Measurements from ENCODE around the gene RSRC1.
"Not testable (repeated sequence)": the region's sequence is repeated elsewhere in the genome, so short reads cannot be mapped to it uniquely, and the experiment has no call there.

The RSRC1 gene

DNA sequence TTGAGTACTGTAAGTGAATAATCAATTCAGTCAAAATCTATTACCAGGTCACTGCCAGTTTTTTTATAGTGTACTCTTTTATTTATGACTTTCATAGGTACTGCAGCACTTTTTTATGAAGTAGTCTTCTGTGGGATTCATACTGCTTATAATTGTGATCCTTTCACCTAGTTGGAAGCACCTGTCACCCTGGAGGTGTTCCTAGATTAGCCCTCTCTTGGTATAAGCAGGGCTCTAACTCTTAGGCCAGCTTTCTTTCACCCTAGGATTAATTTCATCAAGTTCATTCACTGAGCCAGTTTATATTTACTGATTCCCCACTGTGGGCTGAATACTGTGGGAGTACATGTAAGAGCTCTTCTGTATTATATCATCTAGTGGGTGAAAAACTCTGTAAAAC, 395.2 kb downstream of the RSRC1 start:
- DNase-seq: no peak
- TF ChIP-seq, protein P1, sequence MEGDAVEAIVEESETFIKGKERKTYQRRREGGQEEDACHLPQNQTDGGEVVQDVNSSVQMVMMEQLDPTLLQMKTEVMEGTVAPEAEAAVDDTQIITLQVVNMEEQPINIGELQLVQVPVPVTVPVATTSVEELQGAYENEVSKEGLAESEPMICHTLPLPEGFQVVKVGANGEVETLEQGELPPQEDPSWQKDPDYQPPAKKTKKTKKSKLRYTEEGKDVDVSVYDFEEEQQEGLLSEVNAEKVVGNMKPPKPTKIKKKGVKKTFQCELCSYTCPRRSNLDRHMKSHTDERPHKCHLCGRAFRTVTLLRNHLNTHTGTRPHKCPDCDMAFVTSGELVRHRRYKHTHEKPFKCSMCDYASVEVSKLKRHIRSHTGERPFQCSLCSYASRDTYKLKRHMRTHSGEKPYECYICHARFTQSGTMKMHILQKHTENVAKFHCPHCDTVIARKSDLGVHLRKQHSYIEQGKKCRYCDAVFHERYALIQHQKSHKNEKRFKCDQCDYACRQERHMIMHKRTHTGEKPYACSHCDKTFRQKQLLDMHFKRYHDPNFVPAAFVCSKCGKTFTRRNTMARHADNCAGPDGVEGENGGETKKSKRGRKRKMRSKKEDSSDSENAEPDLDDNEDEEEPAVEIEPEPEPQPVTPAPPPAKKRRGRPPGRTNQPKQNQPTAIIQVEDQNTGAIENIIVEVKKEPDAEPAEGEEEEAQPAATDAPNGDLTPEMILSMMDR (IDR thresholded peaks at IDR 0.05; ENCODE audit: low read depth, low read length): no peak
- no peaks in the 10 kb centered on the region for H3K9me3 ChIP-seq
- H3K27me3 ChIP-seq: no peaks in the 10 kb centered on the region
- H3K4me1 ChIP-seq: no peaks in the 10 kb centered on the region
- no peak overlapping the region for H3K4me3 ChIP-seq (ENCODE audit: low read depth, low read length)
- 0 out of 2 replicates have a peak, but pooled peaks cover 3% of the 10 kb centered on the region for H3K36me3 ChIP-seq

DNA sequence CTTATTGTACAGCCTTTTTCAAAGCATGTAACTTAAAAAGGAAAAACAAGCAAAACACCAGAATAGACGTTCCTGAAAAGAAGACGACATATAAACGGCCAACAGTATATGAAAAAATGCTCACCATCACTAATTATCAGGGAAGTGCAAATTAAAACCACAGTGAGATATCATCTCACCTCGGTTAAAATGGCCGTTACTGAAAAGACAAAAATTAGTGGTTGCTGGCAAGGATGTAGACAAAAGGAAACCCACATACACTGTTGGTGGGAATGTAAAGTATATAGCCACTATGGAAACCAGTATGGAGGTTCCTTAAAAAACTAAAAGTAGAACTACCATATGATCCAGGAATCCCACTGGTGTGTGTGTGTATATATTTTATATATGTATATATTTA, 396.6 kb downstream of the RSRC1 start:
- Histone ChIP-seq H3K9me3 (peaks cover 2% of the 10 kb centered on the region; the same call in 1 of the 2 replicates), H3K4me3 (ENCODE audit: low read depth, low read length) (no peak overlapping the region), H3K36me3 (0 out of 2 replicates have a peak, but pooled peaks cover 3% of the 10 kb centered on the region), H3K4me1 (no peaks in the 10 kb centered on the region), H3K27me3 (no peaks in the 10 kb centered on the region)
- TF ChIP-seq, protein P1 (IDR thresholded peaks at IDR 0.05; ENCODE audit: low read depth, low read length): no peak
- DNase-seq: no peak

DNA sequence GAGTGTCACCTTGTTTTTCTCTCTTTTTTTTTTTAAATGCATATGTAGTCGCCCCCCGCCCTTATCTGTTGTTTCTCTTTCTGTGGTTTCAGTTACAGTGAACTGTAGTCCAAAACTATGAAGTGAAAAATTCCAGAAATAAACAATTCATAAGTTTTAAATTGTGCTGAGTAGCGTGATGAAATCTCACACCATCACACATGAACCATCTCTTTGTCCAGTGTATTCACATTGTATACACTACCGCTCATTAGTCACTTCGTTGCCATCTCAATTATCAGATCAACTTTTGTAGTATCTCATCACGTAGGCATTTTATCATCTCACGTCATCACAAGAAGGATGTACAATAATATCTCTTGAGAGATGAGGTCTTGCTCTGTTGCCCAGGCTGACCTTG, 398.6 kb downstream of the RSRC1 start:
- Histone ChIP-seq H3K4me3 (ENCODE audit: low read depth, low read length) (no peak overlapping the region), H3K27me3 (no peaks in the 10 kb centered on the region), H3K4me1 (no peaks in the 10 kb centered on the region), H3K9me3 (peaks cover 2% of the 10 kb centered on the region; the same call in 1 of the 2 replicates), H3K36me3 (0 out of 2 replicates have a peak, but pooled peaks cover 3% of the 10 kb centered on the region)
- DNase-seq: no peak
- TF ChIP-seq, protein P1 (IDR thresholded peaks at IDR 0.05; ENCODE audit: low read depth, low read length): no peak

DNA sequence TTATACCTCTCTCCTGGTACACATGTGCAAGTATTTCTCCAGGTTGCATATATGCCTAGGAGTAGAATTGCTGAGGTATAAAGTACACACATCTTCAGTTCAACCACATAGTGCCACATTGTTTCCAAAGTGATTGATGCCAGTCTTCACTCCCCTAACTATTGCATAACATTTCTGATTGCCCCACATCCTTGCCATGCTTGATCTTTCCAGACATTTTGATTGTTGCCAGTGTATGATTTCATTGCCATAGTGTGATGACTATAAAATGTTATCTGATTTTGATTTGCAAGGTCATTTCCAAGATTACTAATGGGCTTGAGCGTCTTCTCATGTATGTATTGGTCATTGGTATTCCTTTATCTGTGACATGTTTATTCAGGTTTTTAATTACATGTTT, 400.0 kb downstream of the RSRC1 start:
- H3K4me1 ChIP-seq: no peaks in the 10 kb centered on the region
- TF ChIP-seq, protein P1 (IDR thresholded peaks at IDR 0.05; ENCODE audit: low read depth, low read length): no peak
- no peak overlapping the region for H3K4me3 ChIP-seq (ENCODE audit: low read depth, low read length)
- 0 out of 2 replicates have a peak, but pooled peaks cover 3% of the 10 kb centered on the region for H3K36me3 ChIP-seq
- H3K27me3 ChIP-seq: no peaks in the 10 kb centered on the region
- no peak for DNase-seq
- H3K9me3 ChIP-seq: peaks cover 2% of the 10 kb centered on the region; the same call in 1 of the 2 replicates

DNA sequence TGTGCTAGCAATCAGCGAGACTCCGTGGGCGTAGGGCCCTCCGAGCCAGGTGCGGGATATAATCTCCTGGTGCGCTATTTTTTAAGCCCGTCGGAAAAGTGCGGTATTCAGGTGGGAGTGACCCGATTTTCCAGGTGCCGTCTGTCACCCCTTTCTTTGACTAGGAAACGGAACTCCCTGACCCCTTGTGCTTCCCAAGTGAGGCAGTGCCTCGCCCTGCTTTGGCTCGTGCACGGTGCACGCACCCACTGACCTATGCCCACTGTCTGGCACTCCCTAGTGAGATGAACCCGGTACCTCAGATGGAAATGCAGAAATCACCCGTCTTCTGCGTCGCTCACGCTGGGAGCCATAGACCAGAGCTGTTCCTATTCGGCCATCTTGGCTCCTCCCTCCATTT, 406.8 kb downstream of the RSRC1 start:
- not testable (repeated sequence) for H3K4me1 ChIP-seq; DNase-seq; H3K27me3 ChIP-seq; H3K36me3 ChIP-seq; H3K9me3 ChIP-seq; H3K4me3 ChIP-seq (ENCODE audit: low read depth, low read length)

DNA sequence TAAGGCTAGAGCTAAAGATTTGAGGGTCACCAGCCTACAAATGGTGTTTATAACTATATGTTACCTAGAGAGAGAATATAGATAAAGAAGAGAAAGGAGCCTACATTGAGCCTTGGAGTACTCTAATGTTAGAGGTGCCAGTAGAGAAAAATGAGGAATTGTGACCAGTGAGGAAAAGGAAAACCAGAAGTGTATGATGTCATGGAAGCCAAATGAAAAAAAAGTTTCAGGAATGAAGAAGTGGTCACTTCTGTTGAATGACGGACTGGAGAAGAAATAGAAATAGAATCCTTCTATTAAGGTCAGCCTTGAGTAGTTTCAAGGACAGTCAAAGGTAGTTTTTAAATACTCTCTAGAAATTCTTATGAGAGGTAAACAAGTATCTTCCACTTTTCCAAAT, 409.9 kb downstream of the RSRC1 start:
- H3K4me3 ChIP-seq (ENCODE audit: low read depth, low read length): no peak overlapping the region
- H3K27me3 ChIP-seq: no peaks in the 10 kb centered on the region
- TF ChIP-seq, protein P1 (IDR thresholded peaks at IDR 0.05; ENCODE audit: low read depth, low read length): no peak
- H3K4me1 ChIP-seq: 0 out of 2 replicates have a peak, but pooled peaks cover 4% of the 10 kb centered on the region
- no peak for DNase-seq
- no peaks in the 10 kb centered on the region for H3K36me3 ChIP-seq
- H3K9me3 ChIP-seq: no peaks in the 10 kb centered on the region

DNA sequence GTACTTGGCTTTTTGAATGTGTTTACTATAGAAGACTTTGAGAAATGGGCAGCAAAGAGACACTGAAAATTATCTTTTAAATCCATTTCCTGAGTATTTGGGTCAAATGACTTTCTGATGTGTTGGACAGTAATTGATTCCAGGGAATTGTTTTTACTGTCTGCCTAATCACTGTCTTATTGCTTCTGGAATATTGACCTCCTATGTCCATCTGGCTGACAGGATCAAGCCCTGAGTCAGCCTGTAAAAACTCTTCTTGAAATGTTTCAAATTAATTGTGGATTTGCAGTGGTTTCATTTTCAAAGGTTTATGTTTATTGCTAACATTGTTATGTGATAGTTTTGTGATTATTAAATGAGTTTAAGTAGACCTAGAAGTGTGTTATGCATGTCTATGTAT, 410.5 kb downstream of the RSRC1 start:
- Histone ChIP-seq H3K27me3 (no peaks in the 10 kb centered on the region), H3K36me3 (no peaks in the 10 kb centered on the region), H3K4me1 (0 out of 2 replicates have a peak, but pooled peaks cover 4% of the 10 kb centered on the region), H3K4me3 (ENCODE audit: low read depth, low read length) (no peak overlapping the region), H3K9me3 (no peaks in the 10 kb centered on the region)
- TF ChIP-seq, protein P1 (IDR thresholded peaks at IDR 0.05; ENCODE audit: low read depth, low read length): no peak
- no peak for DNase-seq
